Activated CD8-positive, alpha-beta memory T cell treated with anti-CD3 and anti-CD28 coated beads, Interleukin-2, amount 10 ng/mL, durations not matched to agents 7 days and 5 days (primary cell): Measurements from ENCODE around the gene PLEKHA7. TPM values are rescaled to one million over a fixed set of nuclear protein-coding genes. Genes with fewer than 3 reads are reported as not detected.
"Not testable (repeated sequence)": the region's sequence is repeated elsewhere in the genome, so short reads cannot be mapped to it uniquely, and the experiment has no call there.

ENCODE experiments used
- ATAC-seq: fragments of 150-1000 bp; cut with Tn5 transposase; one replicate; pipeline ENCODE4 v1.10.0; 2021; ENCODE audit warnings: moderate library complexity
- CTCF ChIA-PET: fragments of 350-600 bp; sonication (Branson Sonifier 250); formaldehyde crosslinking; loops from one replicate; lab custom pipeline; 2021; ENCODE audit warnings: antibody characterized with exemption; lab: Charles Lee
- DNase-seq: peaks from one replicate; pipeline ENCODE4 v3.0.0-alpha.2; 2020
- H3K27ac Mint-ChIP-seq: one replicate; pipeline ENCODE4 v1.8.0; 2021; ENCODE audit warnings: mild to moderate bottlenecking, mixed read lengths
- H3K27me3 Mint-ChIP-seq: one replicate; pipeline ENCODE4 v1.8.0; 2021; ENCODE audit warnings: mixed read lengths
- H3K36me3 Mint-ChIP-seq: one replicate; pipeline ENCODE4 v1.8.0; 2021; ENCODE audit warnings: mild to moderate bottlenecking, mixed read lengths
- H3K4me1 Mint-ChIP-seq: one replicate; pipeline ENCODE4 v1.8.0; 2021; ENCODE audit warnings: mixed read lengths
- H3K4me3 Mint-ChIP-seq: one replicate; pipeline ENCODE4 v1.8.0; 2021; ENCODE audit warnings: mild to moderate bottlenecking, moderate library complexity, mixed read lengths
- H3K9me3 Mint-ChIP-seq: one replicate; pipeline ENCODE4 v1.8.0; 2022; ENCODE audit warnings: low read depth, mixed read lengths
- total RNA-seq, 2 experiments: library from RNA; stranded (reverse); gene quantifications; one replicate each; pipeline ENCODE4 v1.2.3, GENCODE V29; 2021

The PLEKHA7 gene
- total RNA-seq, 2 experiments from 2014 or later: 1.1 to 9.7 TPM

DNA sequence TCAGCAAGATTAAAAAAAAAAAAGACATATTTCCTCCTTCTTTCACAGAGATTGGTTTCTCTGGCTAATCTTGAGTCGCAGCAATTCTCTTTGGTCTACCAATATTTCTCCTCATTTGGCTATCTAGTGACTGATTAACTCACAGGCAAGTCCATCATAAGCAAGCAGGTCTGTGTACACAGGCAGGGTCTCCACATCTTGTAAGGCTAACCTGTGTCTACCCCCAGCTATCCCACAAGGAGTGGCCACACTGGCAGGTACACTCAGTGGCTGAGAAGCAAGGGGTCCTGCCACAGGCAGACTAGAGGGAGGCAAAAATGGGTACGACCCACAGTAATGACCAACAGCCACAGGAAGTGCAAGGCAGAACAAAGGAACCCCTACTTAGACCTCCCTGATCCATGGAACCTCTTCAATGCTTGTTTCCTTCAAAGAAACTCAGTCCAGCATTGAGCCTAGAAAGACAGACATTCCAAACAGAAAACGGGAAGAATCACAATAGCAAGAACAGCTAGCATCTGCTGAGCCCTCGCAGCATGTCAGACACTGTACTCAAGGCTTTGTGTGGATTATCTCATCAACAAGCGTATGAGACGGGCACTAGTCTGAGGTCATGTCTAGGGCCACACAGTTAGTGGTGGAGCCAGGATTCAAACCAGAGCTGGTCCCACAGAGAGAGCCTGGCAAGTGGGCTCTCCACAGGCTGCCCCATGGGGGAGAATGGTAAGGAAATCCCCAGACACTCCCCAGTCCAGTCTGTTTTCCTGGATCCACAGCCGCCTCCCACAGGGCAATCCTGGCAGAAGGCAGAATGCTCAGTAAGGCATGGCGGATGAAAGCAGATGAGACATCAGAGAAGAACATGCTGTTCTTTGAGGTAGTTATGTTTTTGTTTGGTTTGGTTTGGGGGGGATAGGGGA is 34.3 kb downstream of the PLEKHA7 start:
- Mint-ChIP-seq H3K27ac (no peak overlapping the region), H3K4me3 (no peak overlapping the region), H3K36me3 (no peaks in the 10 kb centered on the region), H3K9me3 (no peaks in the 10 kb centered on the region), H3K4me1 (no peaks in the 10 kb centered on the region), H3K27me3 (peaks cover 7% of the 10 kb centered on the region)
- CTCF ChIA-PET: no interaction called here
- ATAC-seq (no peak), DNase-seq (no peak)

DNA sequence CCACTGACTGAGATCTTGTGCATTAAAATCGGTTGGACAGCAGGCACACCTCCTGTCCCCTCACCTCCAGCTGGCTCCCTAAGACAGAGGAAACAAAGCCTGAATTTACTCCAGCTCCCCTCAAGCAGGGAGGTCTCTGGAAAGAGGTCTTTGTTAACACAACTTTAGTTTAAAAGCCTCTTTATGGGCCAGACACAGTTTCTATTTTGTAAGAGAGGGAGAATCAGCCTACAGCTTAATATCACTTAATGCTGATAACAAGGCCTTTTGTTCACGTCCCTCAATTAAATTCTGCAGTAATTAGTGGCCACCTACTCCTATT is 36.3 kb downstream of the PLEKHA7 start:
- H3K27ac Mint-ChIP-seq: no peak overlapping the region
- CTCF ChIA-PET: interaction anchor here (1.1 kb wide), 1 partner anchor 22 kb away, joined by 3 read pairs; no protein-coding TSS in a partner anchor
- DNase-seq (no peak), ATAC-seq (no peak)
- peaks cover 7% of the 10 kb centered on the region for H3K27me3 Mint-ChIP-seq
- no peaks in the 10 kb centered on the region for H3K9me3 Mint-ChIP-seq
- H3K36me3 Mint-ChIP-seq: no peaks in the 10 kb centered on the region
- H3K4me1 Mint-ChIP-seq: no peaks in the 10 kb centered on the region
- no peak overlapping the region for H3K4me3 Mint-ChIP-seq

DNA sequence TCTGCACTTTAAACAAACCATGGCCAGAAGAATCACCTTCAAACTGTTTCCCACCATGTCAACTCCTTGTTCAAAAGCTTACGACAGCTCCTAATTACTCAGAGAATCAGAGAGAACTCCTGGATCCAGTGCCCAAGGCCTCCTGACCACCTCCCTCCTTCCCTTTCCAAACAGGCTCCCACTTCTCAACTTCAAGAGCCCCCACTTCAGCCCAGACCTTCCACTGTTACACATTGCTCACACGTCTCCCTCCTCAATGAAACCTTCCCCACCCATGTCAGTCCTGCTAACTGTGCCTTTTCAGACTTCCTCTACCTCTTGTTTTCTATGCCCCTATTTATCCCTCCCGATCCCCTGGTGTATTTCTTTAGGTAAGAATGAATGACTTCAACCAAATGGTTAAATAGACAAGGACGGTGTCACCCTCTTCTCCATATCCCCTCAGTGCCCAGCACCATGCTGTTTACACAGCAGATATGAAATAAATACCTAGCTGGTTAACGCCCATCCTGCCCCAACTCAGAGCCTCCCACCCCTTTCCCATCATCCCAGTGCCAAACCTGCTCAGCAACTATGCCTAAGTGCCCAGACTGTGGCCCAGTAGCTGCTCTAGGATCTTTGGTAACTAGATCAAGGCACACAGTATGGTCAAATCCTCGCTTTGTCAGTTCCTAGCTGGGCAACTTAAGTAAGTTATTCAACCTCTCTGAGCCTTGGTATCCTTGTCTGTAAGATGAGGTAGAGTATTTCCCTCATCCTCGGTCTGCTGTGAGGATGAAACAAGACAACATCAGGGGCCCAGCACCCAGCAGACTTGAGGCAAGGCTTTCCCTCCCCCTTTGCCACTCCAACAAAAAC is 36.8 kb downstream of the PLEKHA7 start:
- CTCF ChIA-PET: interaction anchor here (1.1 kb wide), 1 partner anchor 22 kb away, joined by 3 read pairs; no protein-coding TSS in a partner anchor
- Mint-ChIP-seq H3K27me3 (peaks cover 7% of the 10 kb centered on the region), H3K9me3 (no peaks in the 10 kb centered on the region), H3K4me1 (no peaks in the 10 kb centered on the region), H3K36me3 (no peaks in the 10 kb centered on the region), H3K27ac (no peak overlapping the region), H3K4me3 (no peak overlapping the region)
- no peak for DNase-seq
- ATAC-seq: no peak

DNA sequence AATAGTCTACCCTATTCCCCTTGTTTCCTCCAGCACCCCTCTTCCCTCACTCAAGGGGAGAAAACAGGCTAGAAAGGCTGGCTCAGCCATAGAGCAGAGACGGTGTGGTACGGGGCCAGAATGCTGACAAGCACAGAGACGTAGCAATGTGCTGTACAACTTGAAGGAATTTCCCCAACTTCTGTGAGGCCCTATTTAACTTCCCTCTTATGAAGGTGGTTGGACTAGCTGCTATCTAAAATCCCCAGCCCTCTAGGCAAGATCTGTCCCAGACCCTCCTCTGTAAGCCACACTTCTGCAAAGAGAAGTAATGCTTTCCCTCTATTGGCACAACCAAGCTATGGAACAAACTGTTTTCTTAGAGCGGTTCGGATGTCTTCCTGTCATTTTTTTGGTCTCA is 37.8 kb downstream of the PLEKHA7 start:
- ATAC-seq (no peak), DNase-seq (no peak)
- H3K27ac Mint-ChIP-seq: no peak overlapping the region
- no peaks in the 10 kb centered on the region for H3K36me3 Mint-ChIP-seq
- CTCF ChIA-PET: no interaction called here
- peaks cover 7% of the 10 kb centered on the region for H3K27me3 Mint-ChIP-seq
- no peaks in the 10 kb centered on the region for H3K4me1 Mint-ChIP-seq
- H3K4me3 Mint-ChIP-seq: no peak overlapping the region
- H3K9me3 Mint-ChIP-seq: no peaks in the 10 kb centered on the region

DNA sequence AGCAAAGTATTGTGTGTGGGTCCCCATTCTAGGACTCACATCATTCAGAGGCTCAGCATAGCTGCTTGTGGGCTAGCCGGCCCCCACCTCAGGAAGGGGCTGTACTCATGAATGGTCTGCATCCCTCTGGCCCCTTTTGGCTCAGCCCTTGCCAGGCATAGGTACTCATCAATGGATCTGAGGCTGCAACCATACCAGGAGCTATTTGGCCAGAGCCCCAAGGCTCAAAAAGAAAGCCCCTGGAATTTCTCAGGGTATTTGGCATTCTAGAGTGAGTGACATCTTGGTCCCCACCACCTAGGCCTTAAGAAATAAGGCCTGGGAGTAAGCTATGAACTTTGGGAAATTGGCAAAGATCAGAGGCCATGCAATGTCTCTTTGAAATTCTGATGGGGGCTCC is 38.3 kb downstream of the PLEKHA7 start:
- H3K36me3 Mint-ChIP-seq: no peaks in the 10 kb centered on the region
- DNase-seq (no peak), ATAC-seq (no peak)
- no peaks in the 10 kb centered on the region for H3K4me1 Mint-ChIP-seq
- H3K4me3 Mint-ChIP-seq: no peak overlapping the region
- no peaks in the 10 kb centered on the region for H3K9me3 Mint-ChIP-seq
- CTCF ChIA-PET: no interaction called here
- H3K27me3 Mint-ChIP-seq: peaks cover 7% of the 10 kb centered on the region
- no peak overlapping the region for H3K27ac Mint-ChIP-seq

DNA sequence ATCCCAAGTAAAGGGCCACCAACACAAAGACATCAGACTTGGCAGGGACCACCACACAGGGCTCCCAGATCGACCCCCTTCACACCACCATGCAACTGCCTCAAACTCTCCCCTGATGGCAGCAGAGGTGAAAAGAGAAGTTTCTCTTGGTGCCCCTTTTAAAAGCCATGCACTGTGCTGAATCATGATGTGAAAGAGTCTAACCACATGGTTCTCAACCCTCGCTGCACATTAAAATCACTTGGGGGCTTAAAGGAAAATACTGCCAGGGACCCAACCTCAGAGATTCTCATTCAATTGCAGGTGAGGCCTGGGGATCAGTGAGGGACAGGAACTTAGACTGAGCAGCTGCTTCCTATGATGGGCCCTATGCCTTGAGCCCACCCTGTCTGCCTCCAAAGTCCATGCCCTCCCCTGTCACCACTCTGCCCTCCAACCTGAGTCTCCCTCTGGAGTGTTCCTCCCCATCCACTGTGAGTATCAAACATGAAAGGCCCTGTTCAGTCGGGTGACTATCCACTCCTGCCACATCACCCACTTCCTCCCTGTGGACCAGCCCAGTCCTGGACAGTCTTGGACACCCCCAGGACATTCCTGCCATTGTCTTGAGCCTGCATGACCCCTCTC is 40.8 kb downstream of the PLEKHA7 start:
- H3K27me3 Mint-ChIP-seq: peaks cover 7% of the 10 kb centered on the region
- DNase-seq (no peak), ATAC-seq (no peak)
- no peak overlapping the region for H3K4me3 Mint-ChIP-seq
- H3K4me1 Mint-ChIP-seq: peaks cover 5% of the 10 kb centered on the region
- CTCF ChIA-PET: interaction anchor here (0.7 kb wide), 1 partner anchor 128 kb away, joined by 3 read pairs; no protein-coding TSS in a partner anchor
- H3K27ac Mint-ChIP-seq: no peak overlapping the region
- H3K9me3 Mint-ChIP-seq: no peaks in the 10 kb centered on the region
- no peaks in the 10 kb centered on the region for H3K36me3 Mint-ChIP-seq

DNA sequence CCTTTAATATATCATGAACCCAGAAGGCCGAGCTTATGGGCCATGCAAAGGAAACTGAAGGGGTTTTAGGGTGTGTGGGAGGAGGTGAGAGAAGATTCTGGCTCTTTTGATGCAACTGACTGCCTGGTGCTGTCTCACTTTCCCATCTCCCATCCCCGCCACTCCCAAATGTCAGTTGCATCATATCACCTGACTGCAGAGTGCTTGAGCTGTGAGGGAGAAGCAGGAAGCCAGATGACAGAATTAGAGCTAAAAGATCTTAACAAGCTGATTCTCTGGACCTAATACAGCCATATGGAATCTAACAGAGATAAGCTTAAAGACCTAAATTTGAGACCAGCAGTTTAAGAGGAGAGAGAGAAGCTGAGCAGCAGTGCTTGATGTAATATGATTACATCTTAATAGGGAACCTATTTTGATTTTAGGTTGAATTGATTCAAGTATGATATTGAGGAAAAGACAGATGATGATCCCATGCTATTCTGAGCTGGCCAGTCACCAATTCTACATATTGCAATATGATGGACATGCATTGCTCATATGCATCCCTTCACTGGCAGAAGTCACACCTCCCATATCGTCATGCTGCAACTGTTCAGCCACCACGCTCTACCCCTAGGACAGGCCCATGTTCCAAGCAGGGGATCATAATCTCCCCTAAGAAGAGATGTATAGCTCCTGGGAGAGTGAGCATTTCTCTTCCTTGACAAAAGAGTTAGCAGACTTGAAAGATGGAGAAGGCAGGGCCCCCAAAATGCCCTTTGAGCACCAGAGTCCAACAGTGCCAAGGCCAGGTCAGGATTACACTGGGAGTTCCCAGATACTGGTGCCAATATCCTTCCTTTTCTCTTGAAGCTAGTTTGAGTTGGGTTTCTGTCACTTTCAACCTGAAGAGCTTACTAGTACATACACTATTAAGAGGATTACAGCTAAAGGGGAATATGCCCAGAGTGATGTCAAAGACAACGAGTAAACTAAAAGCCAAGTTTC is 44.9 kb downstream of the PLEKHA7 start:
- H3K36me3 Mint-ChIP-seq: no peaks in the 10 kb centered on the region
- H3K4me3 Mint-ChIP-seq: no peak overlapping the region
- H3K9me3 Mint-ChIP-seq: no peaks in the 10 kb centered on the region
- CTCF ChIA-PET: interaction anchor here (1.1 to 2.4 kb wide), 4 partner anchors 24 to 762 kb away, joined by 3 to 8 read pairs (median 3); no protein-coding TSS in a partner anchor
- peaks cover 5% of the 10 kb centered on the region for H3K4me1 Mint-ChIP-seq
- DNase-seq: no peak
- ATAC-seq: no peak
- H3K27ac Mint-ChIP-seq: no peak overlapping the region
- no peaks in the 10 kb centered on the region for H3K27me3 Mint-ChIP-seq

DNA sequence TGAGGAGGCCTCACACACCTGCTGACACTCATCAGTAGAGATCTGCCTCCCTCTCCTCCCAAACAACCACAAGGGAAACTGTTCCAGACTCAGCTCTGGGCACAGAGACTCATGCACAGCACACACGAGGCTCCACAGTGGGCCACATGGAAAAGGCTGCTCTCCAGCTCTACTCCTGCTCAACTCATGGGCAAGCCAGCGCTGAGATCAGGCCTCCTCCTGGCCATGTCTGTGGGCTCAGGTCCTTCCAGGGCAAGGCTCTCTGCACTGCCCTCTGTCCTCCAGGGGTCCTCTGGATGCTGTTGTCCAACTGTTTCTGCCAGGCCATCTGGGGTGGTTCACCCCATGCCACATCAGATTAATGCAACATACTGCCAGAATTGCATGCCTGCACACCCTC is 46.0 kb downstream of the PLEKHA7 start:
- peaks cover 7% of the 10 kb centered on the region for H3K4me1 Mint-ChIP-seq
- H3K4me3 Mint-ChIP-seq: no peak overlapping the region
- ATAC-seq: no peak
- H3K9me3 Mint-ChIP-seq: no peaks in the 10 kb centered on the region
- CTCF ChIA-PET: no interaction called here
- no peak for DNase-seq
- H3K27ac Mint-ChIP-seq: no peak overlapping the region
- H3K36me3 Mint-ChIP-seq: no peaks in the 10 kb centered on the region
- no peaks in the 10 kb centered on the region for H3K27me3 Mint-ChIP-seq

DNA sequence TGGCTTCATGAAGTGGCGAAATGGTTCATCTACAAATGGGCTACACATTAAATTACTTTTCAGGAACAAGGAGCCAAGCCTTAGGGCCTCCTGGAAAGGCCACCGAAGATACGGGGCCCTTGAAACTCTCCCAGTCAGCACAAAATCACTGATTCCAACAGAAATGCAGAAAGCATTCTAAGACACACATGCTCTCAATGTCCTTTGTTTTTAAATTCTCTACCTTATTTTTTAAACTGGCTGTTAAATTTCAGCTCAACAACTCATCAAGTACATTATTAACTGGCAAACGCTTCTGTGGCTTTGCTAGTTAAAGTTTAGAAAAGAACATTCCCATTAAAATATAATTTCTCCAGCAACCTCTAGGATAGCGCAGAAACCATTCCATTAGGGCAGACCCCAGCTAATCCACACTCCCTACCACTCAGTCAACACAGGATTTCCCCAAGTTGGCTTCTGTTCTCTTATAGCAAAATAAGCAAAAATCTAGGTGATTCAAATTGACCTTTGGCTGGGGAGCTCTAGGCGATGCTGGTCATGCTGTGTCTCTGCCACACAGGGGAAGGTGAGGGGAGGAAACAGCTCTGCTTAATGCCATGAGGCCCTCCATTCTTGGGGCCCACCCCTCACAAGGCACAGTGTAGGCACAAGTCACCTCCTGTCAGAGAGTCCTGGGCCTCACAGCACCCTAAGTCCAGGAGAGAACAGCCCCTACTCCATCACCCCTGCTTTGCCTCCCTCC is 47.1 kb downstream of the PLEKHA7 start:
- no peaks in the 10 kb centered on the region for H3K27me3 Mint-ChIP-seq
- peaks cover 13% of the 10 kb centered on the region for H3K4me1 Mint-ChIP-seq
- no peak overlapping the region for H3K27ac Mint-ChIP-seq
- DNase-seq (no peak), ATAC-seq (no peak)
- CTCF ChIA-PET: no interaction called here
- no peak overlapping the region for H3K4me3 Mint-ChIP-seq
- no peaks in the 10 kb centered on the region for H3K36me3 Mint-ChIP-seq
- H3K9me3 Mint-ChIP-seq: no peaks in the 10 kb centered on the region

DNA sequence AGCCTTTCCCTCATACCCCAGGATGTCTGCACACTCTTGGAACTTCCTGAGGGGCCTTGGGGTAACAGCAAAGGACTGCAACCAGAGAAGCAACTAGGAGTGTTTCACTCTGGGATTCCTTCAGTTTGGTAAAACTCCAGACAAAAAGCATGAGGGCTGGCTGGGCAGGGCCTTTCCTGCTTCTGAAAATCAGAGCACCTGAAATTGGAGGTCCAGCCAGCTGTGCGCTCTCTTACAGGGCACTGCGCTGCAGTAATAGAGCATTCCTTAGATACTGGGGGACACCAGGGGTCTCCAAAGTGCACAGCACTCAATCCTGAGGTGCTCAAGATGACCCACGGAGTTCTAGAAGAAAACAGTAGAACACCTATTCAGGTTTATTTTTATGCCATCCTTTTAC is 49.7 kb downstream of the PLEKHA7 start:
- CTCF ChIA-PET: no interaction called here
- Mint-ChIP-seq H3K9me3 (no peaks in the 10 kb centered on the region), H3K27ac (no peak overlapping the region), H3K36me3 (no peaks in the 10 kb centered on the region), H3K27me3 (no peaks in the 10 kb centered on the region), H3K4me3 (no peak overlapping the region), H3K4me1 (peaks cover 13% of the 10 kb centered on the region)
- ATAC-seq (no peak), DNase-seq (no peak)

DNA sequence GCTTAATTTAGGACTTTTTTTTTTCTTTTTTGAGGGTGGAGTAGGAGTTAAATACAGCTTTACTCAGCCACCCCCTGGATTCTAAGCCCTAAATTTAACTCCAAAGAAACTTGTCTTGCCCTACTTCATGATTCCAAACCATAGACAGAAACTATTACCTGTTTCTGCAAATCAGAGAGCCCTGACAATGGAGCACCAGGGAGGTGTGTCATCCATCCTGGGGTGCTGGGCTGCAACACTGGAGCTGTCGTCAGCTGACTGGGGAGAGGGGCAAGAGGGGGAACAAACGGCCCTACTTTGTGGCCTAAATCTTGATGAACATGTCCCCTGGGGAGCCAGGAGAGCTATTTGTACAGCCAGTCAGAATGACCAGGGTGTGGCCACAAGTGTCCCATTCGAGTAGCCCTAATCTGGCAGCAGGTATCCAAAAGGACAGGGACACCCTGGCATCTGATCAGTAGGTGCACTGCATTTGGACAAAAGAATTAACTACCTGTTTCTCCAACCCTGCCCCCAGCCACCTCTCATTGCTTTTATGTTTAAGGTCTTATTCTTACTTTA is 50.8 kb downstream of the PLEKHA7 start:
- Mint-ChIP-seq H3K27ac (no peak overlapping the region), H3K4me1 (peaks cover 8% of the 10 kb centered on the region), H3K4me3 (no peak overlapping the region), H3K36me3 (no peaks in the 10 kb centered on the region), H3K27me3 (no peaks in the 10 kb centered on the region), H3K9me3 (no peaks in the 10 kb centered on the region)
- ATAC-seq (no peak), DNase-seq (no peak)
- CTCF ChIA-PET: no interaction called here

DNA sequence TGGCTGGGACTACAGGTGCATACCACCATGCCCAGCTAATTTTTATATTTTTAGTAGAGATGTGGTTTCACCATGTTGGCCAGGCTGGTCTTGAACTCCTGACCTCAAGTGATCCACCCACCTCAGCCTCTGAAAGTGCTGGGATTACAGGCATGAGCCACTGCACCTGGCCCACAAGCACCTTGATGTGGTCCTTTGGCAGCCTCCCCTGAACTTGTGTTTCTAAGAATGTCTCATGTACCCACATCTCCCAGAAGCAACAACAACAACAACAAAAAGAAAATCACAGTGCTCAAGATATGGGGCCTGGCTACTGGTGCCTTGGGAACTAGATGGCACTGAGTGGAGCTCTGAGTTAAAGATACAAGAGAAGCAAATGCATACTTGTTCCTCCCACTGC is 51.6 kb downstream of the PLEKHA7 start:
- H3K4me3 Mint-ChIP-seq, DNase-seq, H3K36me3 Mint-ChIP-seq, H3K27ac Mint-ChIP-seq, ATAC-seq, H3K4me1 Mint-ChIP-seq, H3K9me3 Mint-ChIP-seq, CTCF ChIA-PET, H3K27me3 Mint-ChIP-seq: not testable (repeated sequence)
